Uterus (tissue), 2 donors: ENCODE data around the gene UNKL.

Experiments used
- POLR2A ChIP-seq, 2 donors: fragments of 450-650 bp; IDR thresholded peaks; one replicate each; pipeline ENCODE4 v1.6.1; 2016; ENCODE audit warnings: antibody characterized with exemption in 2 of 2, mild to moderate bottlenecking in 1 of 2, moderate library complexity in 1 of 2
- TF ChIP-seq, protein P1 (sequence below), 4 experiments: fragments of 200-600 bp in 2 of 4; fragments of 450-650 bp in 2 of 4; sonication (generic) in 2 of 4; IDR thresholded peaks; one replicate each; pipeline ENCODE4 v1.5.1; 2016 to 2019; ENCODE audit warnings: antibody characterized with exemption in 4 of 4, mild to moderate bottlenecking in 2 of 4, moderate library complexity in 1 of 4

- TF ChIP-seq, protein P1, sequence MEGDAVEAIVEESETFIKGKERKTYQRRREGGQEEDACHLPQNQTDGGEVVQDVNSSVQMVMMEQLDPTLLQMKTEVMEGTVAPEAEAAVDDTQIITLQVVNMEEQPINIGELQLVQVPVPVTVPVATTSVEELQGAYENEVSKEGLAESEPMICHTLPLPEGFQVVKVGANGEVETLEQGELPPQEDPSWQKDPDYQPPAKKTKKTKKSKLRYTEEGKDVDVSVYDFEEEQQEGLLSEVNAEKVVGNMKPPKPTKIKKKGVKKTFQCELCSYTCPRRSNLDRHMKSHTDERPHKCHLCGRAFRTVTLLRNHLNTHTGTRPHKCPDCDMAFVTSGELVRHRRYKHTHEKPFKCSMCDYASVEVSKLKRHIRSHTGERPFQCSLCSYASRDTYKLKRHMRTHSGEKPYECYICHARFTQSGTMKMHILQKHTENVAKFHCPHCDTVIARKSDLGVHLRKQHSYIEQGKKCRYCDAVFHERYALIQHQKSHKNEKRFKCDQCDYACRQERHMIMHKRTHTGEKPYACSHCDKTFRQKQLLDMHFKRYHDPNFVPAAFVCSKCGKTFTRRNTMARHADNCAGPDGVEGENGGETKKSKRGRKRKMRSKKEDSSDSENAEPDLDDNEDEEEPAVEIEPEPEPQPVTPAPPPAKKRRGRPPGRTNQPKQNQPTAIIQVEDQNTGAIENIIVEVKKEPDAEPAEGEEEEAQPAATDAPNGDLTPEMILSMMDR (IDR thresholded peaks at IDR 0.05): no peak
- TF ChIP-seq POLR2A (IDR thresholded peaks at IDR 0.05): no peak
These were observed 66.1 kb downstream of the UNKL start for GRCh38 chr16:1348441-1348840.
